Stimulated activated CD4-positive, alpha-beta T cell treated with anti-CD3 and anti-CD28 coated beads, Interleukin-12 subunit alpha, Interleukin-12 subunit beta, amount 100 ng/mL, for 24 hours (primary cell): ENCODE measurements around the gene GALNT13.

Experiments
- DNase-seq, 2 experiments: peaks; one replicate each; pipeline ENCODE4 v3.0.0-alpha.2; 2020; ENCODE audit warnings: low read depth in 2 of 2

The GALNT13 gene

DNA sequence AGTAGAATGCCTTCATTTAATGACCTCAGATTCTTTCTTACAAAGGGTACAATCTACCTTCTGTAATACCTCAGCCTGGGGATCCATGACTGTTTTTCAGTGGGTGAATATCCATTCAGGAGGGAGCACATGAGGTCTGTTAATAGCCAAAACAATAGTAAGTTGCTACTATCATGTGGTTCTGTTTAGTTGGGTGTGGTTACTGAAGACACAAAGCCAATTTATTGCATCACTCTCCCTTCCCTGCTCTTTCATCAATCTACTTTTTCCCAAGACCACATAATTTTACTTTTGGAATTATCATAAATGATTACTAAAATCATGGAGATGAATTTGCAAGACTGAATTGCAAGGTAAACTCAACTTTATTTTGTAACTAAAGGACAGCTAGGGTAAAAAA is 254.2 kb downstream of the GALNT13 start:
- DNase-seq, result no peak

DNA sequence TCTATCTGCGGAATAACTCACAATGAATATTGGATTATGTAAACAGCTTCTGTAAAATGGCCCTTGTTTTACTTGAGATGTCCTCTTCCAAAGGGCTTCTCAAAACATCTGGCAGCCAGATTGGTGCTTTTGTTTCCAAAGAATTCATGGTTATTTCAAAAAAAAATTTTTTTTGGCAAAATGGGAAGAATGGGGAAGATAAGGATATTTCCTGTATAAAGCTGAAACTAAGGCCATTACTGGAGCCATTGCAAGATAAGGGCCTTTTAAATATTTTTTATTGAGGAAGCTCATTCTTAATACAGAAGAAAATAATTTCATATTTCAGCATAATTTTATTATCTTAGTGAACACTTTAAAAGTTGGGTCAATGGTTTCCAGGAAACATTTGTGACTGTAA is 259.1 kb downstream of the GALNT13 start:
- no peak for DNase-seq

DNA sequence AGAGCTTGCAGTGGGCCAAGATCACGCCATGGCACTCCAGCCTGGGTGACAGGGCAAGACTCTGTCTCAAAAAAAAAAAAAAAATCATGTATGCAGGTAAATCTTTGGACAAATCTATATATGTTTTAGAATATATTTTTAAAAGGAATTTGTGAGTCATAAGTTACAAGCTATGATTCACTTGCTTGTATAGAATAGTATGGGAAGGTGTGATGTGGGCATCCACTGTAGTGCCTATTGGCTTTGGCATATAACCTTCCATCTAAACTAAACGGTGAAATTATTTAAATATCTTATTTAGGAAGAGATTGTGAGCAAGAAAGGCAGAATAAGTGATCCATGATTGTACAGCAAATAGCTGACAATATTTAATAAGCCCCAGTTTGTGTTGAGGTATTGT is 261.1 kb downstream of the GALNT13 start:
- DNase-seq, result no peak

DNA sequence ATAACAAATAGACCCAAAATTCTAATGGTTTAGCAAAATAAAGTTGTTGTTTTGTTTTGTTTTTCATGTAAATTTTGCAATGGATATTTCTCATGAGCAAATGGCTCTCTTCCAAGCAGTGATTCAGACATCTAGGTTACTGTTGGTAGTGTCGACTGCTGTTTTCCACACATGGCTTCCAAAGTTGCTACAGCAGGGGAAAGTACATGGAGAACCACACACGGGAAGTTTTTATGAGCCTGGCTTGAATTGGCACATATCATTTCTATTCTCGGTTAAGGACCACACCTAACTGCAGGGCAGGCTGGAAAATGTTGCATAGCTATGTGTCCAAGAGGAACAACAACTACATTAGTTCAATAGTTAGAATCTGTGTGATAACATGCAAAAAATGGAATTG is 262.1 kb downstream of the GALNT13 start:
- no peak for DNase-seq

DNA sequence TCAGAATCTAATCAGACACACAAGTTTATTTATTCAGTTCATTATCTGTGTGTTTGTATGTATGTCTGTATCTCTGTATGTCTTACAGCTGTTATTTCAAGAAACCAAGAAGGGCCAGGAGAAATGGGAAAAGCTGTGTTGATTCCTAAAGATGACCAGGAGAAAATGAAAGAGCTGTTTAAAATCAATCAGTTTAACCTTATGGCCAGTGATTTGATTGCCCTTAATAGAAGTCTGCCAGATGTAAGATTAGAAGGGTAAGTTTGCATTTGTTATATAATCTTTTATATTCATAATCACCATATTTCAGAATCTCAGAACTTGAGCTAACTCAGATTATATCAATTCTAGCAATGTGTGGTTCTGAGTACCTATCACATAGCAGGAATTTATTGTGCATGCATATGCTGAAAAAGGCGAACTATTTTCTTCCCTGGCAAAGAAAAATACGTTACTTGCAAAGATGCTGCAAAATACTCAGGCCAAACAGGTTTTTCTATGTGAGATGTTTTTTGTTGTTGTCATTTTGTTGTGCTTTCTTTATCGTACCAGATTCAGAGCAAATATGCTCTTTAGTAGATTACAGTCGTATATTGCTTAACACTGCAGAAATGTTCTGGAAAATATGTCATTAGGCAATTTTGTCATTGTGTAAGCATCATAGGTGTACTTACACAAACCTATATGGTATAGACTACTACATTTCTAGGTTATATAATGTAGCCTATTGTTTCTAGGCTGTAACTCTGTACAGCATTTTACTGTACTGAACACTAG is 268.7 kb downstream of the GALNT13 start:
- no peak for DNase-seq

DNA sequence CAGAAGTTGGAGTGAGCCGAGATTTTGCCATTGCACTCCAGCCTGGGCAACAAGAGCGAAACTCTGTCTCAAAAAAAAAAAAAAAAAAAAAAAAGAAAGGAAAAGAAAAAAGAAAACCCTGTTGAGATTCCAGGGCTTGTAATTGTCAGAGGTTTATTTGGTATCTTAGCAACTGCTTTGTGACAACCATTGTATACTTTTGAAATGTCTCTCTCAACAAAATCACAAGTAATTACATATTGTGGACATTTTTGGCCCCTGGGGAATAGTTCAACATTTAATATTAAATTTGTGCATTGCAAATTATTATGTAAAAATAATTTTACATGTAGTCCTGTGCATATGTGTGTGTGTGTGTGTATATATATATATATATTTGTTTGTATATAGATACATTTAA is 270.8 kb downstream of the GALNT13 start:
- no peak for DNase-seq

DNA sequence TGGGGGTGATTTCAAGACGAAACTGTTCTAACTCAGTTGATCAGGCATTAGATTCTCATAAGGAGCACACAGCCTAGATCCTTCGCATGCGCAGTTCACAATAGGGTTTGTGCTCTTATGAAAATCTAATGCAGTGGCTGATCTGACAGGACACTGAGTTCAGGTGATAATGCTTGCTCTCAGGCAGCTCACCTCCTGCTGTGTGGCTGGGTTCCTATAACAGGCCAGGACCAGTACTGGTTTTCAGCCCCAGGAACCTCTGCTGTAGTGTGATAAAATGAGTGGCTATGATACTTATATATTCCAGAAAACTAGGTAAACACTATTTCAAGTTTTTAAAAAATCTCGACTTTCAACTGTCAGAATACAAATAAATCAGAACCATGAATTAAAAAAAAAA is 271.4 kb downstream of the GALNT13 start:
- DNase-seq, result no peak

DNA sequence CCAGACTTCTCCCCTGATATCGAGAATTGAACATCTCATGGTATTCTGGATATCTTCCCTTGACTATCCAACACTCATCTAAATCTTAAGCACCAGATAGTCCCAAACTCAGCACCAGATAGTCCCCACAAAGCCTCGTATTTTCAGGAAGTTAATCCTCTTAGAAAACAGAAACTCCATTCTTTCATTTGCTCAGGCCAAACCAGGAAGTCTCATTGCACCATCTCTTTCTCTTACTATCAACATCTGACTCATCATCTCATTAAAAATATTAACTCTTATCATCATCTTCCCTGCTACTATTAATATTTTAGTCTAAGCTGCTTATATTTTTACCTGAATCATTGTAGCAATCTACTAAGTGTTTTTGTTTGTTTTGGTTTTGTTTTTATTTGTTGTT is 286.4 kb downstream of the GALNT13 start:
- no peak for DNase-seq

DNA sequence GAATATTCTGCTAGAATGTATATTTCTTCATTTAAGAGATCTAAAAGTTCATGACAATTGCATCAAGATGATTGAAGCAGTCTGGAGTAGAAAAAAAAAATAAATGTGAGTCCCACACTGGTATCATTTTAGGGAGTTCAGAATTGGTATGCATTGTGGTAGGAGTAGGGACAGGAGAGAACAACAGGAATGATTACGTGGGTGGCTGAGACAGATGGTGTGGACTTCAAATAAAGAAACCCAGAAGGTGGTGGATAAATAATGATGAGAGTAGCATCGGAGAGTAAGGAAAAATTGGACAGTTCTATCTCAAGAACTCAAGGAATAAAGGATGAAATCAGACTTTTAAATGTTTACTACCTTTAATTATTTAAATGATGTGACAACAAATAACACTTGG is 289.6 kb downstream of the GALNT13 start:
- DNase-seq, result no peak

DNA sequence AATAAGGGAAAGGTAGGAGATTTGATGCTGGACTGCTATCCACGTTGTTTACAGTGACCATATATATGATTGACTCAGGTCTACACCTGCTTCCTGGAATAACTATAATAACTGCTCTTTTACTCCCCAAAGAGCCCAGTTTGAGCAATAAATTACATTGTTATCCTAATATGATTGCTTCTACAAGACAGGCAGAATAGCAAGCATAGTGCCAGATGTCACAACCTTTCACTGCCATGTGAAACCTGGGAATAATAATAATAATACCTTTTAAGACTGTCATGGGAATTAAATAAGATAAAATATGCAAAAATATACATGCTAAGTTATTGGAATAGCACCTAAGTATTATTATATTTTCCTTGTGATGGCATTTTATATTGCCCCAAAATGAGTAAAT is 298.7 kb downstream of the GALNT13 start:
- no peak for DNase-seq

DNA sequence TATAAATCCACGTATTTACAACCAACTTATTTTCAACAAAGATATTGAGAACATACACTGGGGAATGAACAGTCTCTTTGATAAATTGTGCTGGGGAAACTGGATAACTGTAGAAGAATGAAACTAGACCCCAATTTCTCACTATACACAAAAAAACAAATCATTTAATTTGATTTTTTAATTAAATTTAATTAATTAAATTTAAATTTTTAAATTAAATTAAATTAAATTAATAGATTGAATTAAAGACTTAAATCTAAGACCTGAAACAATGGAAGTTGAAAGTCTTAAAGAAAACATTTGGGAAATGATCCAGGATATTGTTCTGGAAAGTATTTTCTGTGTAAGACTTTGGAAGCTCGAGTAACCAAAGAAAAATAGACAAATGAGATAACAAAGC is 301.4 kb downstream of the GALNT13 start:
- no peak for DNase-seq

DNA sequence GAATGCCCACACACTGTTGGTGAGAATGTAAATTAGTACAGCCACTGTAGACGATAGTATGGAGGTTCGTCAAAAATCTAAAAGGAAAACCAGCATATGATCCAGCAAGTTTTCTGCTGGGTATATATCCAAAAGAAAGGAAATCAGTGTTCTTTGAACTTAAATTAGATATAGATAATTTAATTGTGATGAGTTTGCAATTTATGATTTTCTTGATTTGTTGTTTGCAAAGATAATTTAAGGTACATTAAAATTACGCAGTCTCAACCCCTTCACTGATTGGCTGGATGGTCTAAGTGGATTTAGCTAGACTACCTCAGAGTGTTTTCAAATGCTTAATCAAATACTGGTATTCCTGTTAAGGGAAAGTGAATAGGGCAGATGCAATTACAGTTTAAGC is 302.2 kb downstream of the GALNT13 start:
- no peak for DNase-seq

DNA sequence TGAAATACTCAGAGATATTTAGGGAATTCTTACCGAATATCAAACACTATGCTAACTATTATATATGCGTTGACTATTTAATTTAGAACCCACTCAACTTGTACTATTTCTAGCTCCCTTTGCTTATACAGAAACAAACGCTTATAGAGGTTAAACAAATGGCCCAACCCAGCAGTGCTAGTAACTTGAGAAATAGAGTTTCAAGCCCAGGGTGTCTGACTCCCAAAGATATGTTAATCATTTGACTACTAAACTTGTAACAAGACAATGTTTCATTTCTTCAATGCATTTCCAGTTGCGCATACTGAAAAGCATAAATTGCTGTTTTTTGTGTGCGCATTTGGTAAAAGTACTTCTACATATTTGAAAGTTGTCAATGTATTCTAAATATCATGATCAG is 310.3 kb downstream of the GALNT13 start:
- DNase-seq, result no peak

DNA sequence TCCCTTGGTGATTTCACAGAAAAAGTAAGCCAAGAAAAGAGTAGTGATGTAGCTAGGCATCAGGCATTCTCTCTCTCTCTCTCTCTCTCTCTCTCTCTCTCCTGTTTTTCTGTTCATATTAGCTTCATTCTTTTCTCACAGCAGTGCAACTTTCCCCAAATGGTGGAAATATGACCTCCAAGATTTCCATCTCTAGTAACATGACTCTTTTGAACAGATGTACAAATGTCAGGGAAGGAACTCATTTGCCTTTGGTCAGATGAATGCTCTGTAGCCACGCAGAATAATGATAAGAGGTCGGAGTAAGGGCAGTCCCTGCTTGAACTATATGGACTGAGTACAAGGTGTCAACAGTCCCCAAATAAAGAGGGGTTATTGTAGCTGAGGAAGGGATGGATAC is 316.2 kb downstream of the GALNT13 start:
- DNase-seq, result no peak

DNA sequence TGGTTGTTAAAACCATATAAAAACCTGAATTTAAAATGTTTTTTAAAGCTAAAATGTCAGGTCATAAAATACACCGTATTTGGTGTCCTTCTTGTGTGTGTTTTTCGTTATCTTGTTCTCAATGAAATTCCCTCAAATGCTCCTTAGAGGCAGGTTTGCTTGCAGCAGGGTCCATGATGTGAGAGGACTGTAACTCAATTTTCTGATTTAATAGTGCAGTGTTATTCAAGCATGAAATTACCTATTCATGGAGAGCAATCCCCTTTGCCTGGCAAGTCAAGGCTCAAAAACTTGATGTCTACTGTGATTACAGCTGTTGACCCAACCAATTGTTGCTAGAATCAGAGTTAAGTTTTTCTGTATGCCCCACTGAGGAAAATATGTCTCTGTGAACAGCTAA is 318.2 kb downstream of the GALNT13 start:
- DNase-seq, result no peak

DNA sequence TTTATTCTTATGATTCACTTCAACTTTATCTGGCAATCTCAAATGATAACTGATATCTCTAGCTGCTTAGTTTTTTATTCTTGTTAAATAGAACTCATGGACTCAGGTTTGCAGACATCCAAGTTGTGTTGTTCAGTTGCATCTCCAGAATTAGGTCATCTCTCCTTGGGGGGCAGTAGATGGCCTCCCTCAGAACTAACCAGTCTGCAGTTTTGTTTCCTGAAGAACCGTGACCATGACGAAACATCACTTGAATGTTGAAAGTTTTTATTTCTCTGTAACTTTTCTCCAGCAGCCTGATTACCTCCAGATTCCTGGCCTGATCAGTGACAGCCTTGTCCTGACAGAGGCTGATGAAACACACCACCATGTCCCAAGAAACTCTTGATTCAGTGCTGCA is 321.5 kb downstream of the GALNT13 start:
- no peak for DNase-seq

DNA sequence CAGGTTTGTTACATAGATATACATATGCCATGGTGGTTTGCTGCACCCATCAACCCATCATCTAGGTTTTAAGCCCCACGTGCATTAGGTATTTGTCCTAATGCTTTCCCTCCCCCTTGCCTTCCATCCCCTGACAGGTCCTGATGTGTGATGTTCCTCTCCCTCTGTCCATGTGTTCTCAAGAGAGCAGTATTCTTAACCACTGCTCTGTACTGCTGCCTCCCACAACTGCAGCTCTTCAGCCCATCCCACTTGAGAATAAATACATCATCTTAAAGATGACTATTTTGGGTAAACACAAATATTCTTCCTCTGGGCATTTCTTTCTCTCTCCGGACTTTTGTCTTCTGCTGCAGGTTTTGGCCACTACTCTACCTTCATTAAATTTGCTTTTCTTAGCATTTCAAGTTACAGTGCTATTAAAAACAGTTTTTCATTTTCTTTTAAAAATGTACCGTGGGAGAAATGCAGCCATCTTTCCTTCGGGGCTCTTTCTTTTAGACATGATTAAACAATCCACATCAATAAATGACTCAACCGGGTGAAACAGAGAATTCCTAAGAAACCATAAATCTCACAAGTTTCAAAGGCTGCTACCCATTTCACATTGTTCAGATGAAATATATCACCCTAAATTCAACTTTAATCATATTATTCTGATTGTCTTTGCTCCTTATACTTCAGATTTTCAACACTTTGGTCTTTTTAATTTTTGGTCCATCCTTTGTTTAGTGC is 323.4 kb downstream of the GALNT13 start:
- no peak for DNase-seq

DNA sequence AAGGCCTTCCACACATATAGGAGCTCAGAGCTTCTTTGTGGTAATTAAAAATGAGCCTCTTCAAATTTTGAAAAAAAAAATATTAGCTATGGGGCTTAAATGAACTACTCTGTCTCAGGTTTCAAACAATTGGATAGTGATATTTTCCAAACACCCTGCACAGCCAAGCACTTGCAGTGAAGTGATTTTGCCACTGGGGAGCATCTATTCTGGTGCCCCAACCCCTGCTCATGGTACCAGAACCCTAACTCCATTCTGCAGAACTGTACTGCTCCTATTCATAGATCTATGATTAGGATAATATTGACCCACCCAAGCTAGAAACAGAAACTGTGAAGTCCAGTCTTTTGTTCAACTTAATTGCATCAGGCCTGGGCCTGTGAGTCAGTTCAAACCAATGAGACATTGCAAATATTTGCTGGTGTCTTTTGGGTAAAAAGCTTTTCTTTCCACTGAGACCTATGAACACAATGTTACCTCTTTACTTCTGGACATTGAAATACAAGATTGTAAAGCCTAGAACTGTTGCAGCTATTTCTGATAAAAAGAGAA is 324.0 kb downstream of the GALNT13 start:
- DNase-seq, result no peak

DNA sequence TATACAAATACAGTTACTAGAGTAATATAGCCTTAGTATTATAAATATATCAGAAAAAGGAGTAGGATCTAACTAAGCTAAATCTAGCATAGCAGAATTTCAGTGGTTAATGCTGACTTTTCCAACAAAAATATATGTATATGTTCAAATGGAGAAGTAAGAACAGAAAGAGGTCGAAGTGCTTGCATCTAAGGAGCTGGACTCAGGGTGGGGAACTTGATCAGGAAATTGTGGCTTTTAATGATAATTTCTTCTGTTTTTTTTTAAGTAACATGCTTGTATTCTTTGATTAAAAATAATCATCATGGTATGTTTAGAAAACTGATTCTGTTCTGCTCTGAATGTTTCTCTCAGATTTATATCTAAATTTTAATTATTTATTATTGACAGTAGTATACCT is 327.1 kb downstream of the GALNT13 start:
- no peak for DNase-seq

DNA sequence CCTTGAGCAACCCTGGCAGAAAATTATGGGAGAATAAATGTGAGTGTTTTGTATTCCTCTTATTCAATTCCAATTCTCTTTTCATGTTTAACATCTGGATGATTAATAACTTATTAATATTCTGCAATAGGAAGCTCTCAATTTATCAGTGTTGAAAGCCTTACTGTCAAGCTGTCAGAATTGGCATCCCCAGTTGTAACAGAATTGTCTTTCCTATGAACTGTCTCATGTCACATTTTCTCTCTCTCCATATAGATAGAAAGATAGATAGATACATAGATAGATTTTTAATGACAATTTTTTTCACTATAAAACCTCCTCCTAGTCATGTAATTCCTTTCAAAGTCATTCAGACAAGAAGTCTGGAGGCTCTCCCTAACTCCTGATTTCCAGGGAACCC is 331.5 kb downstream of the GALNT13 start:
- DNase-seq, result no peak

DNA sequence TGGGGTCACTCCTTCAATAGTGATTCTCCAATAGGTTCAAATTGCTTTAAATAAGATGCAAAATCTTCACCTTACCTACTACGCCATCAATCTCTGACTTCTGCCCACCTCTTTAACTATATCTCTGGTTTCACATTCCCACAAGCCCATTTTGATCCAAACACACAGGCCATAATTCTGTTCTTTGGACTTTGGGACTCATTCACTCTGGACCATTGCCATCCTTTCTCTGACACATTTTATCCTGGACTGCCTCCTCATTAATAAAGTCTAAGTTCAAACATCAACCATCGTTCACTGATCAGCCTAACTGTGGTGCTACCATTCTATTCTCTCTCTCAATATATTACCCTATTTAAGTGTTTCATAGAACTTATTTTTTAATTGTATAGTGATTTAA is 332.2 kb downstream of the GALNT13 start:
- no peak for DNase-seq

DNA sequence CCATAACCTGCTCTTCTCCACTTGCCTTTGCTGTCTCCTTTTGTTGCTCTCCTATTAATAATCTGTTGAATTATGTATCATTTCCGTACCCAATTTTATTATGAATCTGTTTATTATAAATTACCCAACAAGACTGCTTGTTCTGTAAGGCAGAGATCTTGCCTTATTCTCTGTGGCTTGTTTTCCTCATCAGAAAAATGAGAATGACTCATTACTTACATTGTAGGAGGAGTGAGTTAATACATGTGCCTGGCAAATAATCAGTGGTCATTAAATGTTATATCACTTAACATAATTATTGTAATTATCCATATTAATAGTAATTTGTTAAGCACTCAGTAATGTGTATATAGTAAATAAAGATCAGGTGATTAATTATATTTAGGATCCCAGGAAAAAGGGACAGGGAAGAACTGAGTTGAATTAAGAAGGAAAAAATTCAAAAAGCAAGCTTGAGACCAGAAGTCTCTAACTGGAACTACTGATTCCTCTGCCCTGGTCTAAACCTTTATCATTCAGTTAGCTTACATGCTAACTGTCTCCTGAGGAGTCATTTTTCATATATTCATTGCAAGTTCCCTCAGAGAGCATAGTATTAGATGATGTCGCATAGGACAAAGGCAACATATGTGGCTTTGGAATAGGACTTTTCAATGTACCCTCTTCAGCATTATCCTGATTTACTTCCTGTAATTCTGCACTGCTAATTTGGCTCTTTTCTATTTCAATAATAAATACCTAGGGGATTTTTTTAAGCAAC is 335.7 kb downstream of the GALNT13 start:
- no peak for DNase-seq

DNA sequence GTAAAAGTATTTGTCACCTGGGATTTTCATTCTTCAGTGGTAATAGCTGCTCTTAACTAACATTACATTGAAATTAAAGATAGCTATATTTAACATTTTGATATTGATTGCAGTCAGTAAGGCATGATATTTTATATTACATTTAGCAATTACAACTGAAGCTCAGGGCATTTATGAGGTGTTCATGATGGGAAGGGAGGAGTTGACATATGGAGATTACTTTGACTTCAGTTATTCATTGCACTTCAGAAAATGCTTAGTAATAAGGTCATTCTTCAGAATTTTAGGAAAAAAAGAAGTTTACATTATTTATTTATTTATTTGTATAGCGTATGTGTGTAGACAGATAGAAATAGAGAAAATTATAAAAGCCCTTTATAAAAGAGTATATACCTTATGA is 352.0 kb downstream of the GALNT13 start:
- DNase-seq, result no peak
